DOHH2 (cell line): Measurements from ENCODE around the gene MYOF.

ENCODE experiments used
- H3F3A ChIP-seq: fragments of 200-600 bp; sonication (generic), shearing (Covaris generic); 2 replicates; pipeline ENCODE4 v1.6.0; 2016; ENCODE audit warnings: antibody characterized with exemption, mild to moderate bottlenecking; ENCODE audit not compliant: control insufficient read depth, insufficient read depth
- H3K27ac ChIP-seq: fragments of 200-600 bp; sonication (generic); 2 replicates; pipeline ENCODE4 v1.5.1; 2014; ENCODE audit warnings: low read depth, mild to moderate bottlenecking, low read length, moderate library complexity
- H3K27me3 ChIP-seq: fragments of 200-600 bp; sonication (generic); 2 replicates; pipeline ENCODE4 v1.6.1; 2014; ENCODE audit warnings: mild to moderate bottlenecking, low read length, mixed read lengths; ENCODE audit not compliant: control insufficient read depth
- H3K36me3 ChIP-seq: fragments of 200-600 bp; sonication (generic); 2 replicates; pipeline ENCODE4 v1.6.1; 2014; ENCODE audit warnings: mild to moderate bottlenecking, low read length, moderate library complexity, mixed read lengths; ENCODE audit not compliant: control insufficient read depth
- H3K4me1 ChIP-seq: fragments of 200-600 bp; sonication (generic); 2 replicates; pipeline ENCODE4 v1.6.1; 2014; ENCODE audit warnings: mild to moderate bottlenecking, low read length, mixed read lengths; ENCODE audit not compliant: control insufficient read depth
- H3K4me2 ChIP-seq: fragments of 200-600 bp; sonication (generic); 2 replicates; pipeline ENCODE4 v1.6.0; 2014; ENCODE audit warnings: mild to moderate bottlenecking, low read length, moderate library complexity
- H3K4me3 ChIP-seq: fragments of 200-600 bp; sonication (generic); 2 replicates; pipeline ENCODE4 v1.5.1; 2014; ENCODE audit warnings: mild to moderate bottlenecking, low read length, mixed read lengths
- H3K79me2 ChIP-seq: fragments of 200-600 bp; sonication (generic); 2 replicates; pipeline ENCODE4 v1.6.1; 2014; ENCODE audit warnings: mild to moderate bottlenecking, low read length, mixed read lengths; ENCODE audit not compliant: control insufficient read depth
- H3K9me2 ChIP-seq: fragments of 200-600 bp; sonication (generic); replicated peaks from 2 replicates; pipeline ENCODE4 v1.6.1; 2014; ENCODE audit warnings: mild to moderate bottlenecking, low read length, mixed read lengths; ENCODE audit not compliant: control insufficient read depth
- H3K9me3 ChIP-seq: fragments of 200-600 bp; sonication (generic); 2 replicates; pipeline ENCODE4 v1.6.1; 2014; ENCODE audit warnings: antibody characterized with exemption, low read length, mixed read lengths; ENCODE audit not compliant: control insufficient read depth, insufficient read depth
- H4K20me1 ChIP-seq: fragments of 200-600 bp; sonication (generic); 2 replicates; pipeline ENCODE4 v1.6.0; 2014; ENCODE audit warnings: low read depth, mild to moderate bottlenecking, antibody characterized with exemption, low read length, moderate library complexity; ENCODE audit not compliant: control insufficient read depth, insufficient read depth
- CTCF ChIP-seq: fragments of 200-600 bp; sonication (generic); IDR thresholded peaks from one replicate; pipeline ENCODE4 v1.5.1; 2014; ENCODE audit warnings: antibody characterized with exemption, mild to moderate bottlenecking, low read depth, low read length; ENCODE audit not compliant: poor library complexity, severe bottlenecking
- EZH2phosphoT487 ChIP-seq: fragments of 200-600 bp; sonication (generic); IDR thresholded peaks from 2 replicates; pipeline ENCODE4 v1.6.1; 2017; ENCODE audit warnings: borderline replicate concordance, mild to moderate bottlenecking, antibody characterized with exemption, low read length, moderate library complexity, mixed read lengths

Gene MYOF

GRCh38 chr10:93476756-93477155 is 5.4 kb downstream of the MYOF start:
- Histone ChIP-seq H3K27me3 (peaks cover 16% of the 10 kb centered on the region), H3K4me2 (no peak overlapping the region), H3K9me2 (no peaks in the 10 kb centered on the region), H3K27ac (no peak overlapping the region), H3K4me3 (no peak overlapping the region), H3K36me3 (no peaks in the 10 kb centered on the region), H3F3A (no peaks in the 10 kb centered on the region), H3K4me1 (no peaks in the 10 kb centered on the region), H3K9me3 (no peaks in the 10 kb centered on the region), H3K79me2 (no peaks in the 10 kb centered on the region), H4K20me1 (no peaks in the 10 kb centered on the region)
- TF ChIP-seq CTCF, result no peak
- no peak for TF ChIP-seq EZH2phosphoT487

- no peaks in the 10 kb centered on the region for H3F3A ChIP-seq
- H3K79me2 ChIP-seq, result no peaks in the 10 kb centered on the region
- TF ChIP-seq CTCF (no peak), EZH2phosphoT487 (no peak)
Observed at GRCh38 chr10:93475871-93476270, 6.3 kb downstream of the MYOF start.

GRCh38 chr10:93475227-93475626 is 6.9 kb downstream of the MYOF start:
- Histone ChIP-seq H3K9me2 (no peaks in the 10 kb centered on the region), H3K4me1 (no peaks in the 10 kb centered on the region), H3K27me3 (0 out of 2 replicates have a peak, but pooled peaks cover 3% of the 10 kb centered on the region), H3K9me3 (no peaks in the 10 kb centered on the region), H3K4me2 (no peak overlapping the region), H3K36me3 (no peaks in the 10 kb centered on the region), H3K79me2 (no peaks in the 10 kb centered on the region), H3K4me3 (no peak overlapping the region), H3K27ac (no peak overlapping the region), H4K20me1 (no peaks in the 10 kb centered on the region), H3F3A (no peaks in the 10 kb centered on the region)
- TF ChIP-seq CTCF (no peak), EZH2phosphoT487 (no peak)

More at GRCh38 chr10:93475871-93476270, 6.3 kb downstream of the MYOF start:
- Histone ChIP-seq H3K27me3 (peaks cover 7% of the 10 kb centered on the region), H3K4me2 (no peak overlapping the region), H4K20me1 (no peaks in the 10 kb centered on the region), H3K9me3 (no peaks in the 10 kb centered on the region), H3K9me2 (no peaks in the 10 kb centered on the region), H3K4me3 (no peak overlapping the region), H3K27ac (no peak overlapping the region), H3K4me1 (no peaks in the 10 kb centered on the region), H3K36me3 (no peaks in the 10 kb centered on the region)

GRCh38 chr10:93473804-93474472 is 8.2 kb downstream of the MYOF start:
- no peak overlapping the region for H3K27ac ChIP-seq
- no peak overlapping the region for H3K4me2 ChIP-seq

More at GRCh38 chr10:93473804-93474472, 8.2 kb downstream of the MYOF start:
- Histone ChIP-seq H3K79me2 (no peaks in the 10 kb centered on the region), H3K27me3 (no peaks in the 10 kb centered on the region), H3K36me3 (no peaks in the 10 kb centered on the region), H3K4me1 (no peaks in the 10 kb centered on the region), H4K20me1 (no peaks in the 10 kb centered on the region), H3F3A (no peaks in the 10 kb centered on the region), H3K9me2 (no peaks in the 10 kb centered on the region), H3K9me3 (no peaks in the 10 kb centered on the region), H3K4me3 (no peak overlapping the region)
- TF ChIP-seq CTCF, result no peak
- no peak for TF ChIP-seq EZH2phosphoT487
